IPS-20b (cell line): Measurements from ENCODE around the gene SYT6.

ENCODE experiments used
- H3K27ac ChIP-seq: one replicate; pipeline ENCODE4 v1.5.1; 2013; ENCODE audit warnings: low read length
- H3K27me3 ChIP-seq: 2 replicates; pipeline ENCODE4 v1.6.1; 2013; ENCODE audit warnings: mild to moderate bottlenecking, low read length, inconsistent platforms; ENCODE audit not compliant: insufficient read depth
- H3K36me3 ChIP-seq: 2 replicates; pipeline ENCODE4 v1.6.1; 2013; ENCODE audit warnings: low read depth, mild to moderate bottlenecking, inconsistent platforms, low read length, moderate library complexity; ENCODE audit not compliant: insufficient read depth
- H3K4me1 ChIP-seq: 2 replicates; pipeline ENCODE4 v1.6.1; 2013; ENCODE audit warnings: mild to moderate bottlenecking, control low read depth, inconsistent platforms, low read length, moderate library complexity; ENCODE audit not compliant: insufficient read depth
- H3K4me3 ChIP-seq: 2 replicates; pipeline ENCODE4 v1.5.1; 2013; ENCODE audit warnings: mild to moderate bottlenecking, low read length, inconsistent platforms
- H3K9ac ChIP-seq: 2 replicates; pipeline ENCODE4 v1.6.1; 2013; ENCODE audit warnings: low read depth, mild to moderate bottlenecking, inconsistent platforms, low read length, moderate library complexity
- H3K9me3 ChIP-seq: 2 replicates; pipeline ENCODE4 v1.6.1; 2013; ENCODE audit warnings: mild to moderate bottlenecking, low read depth, low read length, inconsistent platforms; ENCODE audit not compliant: insufficient read depth

SYT6 gene

GRCh38 chr1:114131526-114132220, 22.0 kb downstream of the SYT6 start:
- Histone ChIP-seq H3K27me3 (no peaks in the 10 kb centered on the region), H3K4me1 (0 out of 2 replicates have a peak, but pooled peaks cover 3% of the 10 kb centered on the region), H3K4me3 (no peak overlapping the region), H3K9ac (no peak overlapping the region), H3K36me3 (peaks cover 95% of the 10 kb centered on the region), H3K9me3 (no peaks in the 10 kb centered on the region), H3K27ac (no peak overlapping the region)

- H3K4me3 ChIP-seq: no peak overlapping the region
- H3K9me3 ChIP-seq: no peaks in the 10 kb centered on the region
- peaks cover 95% of the 10 kb centered on the region for H3K36me3 ChIP-seq
- no peak overlapping the region for H3K27ac ChIP-seq
- H3K27me3 ChIP-seq: no peaks in the 10 kb centered on the region
- H3K9ac ChIP-seq: no peak overlapping the region
- H3K4me1 ChIP-seq: 0 out of 2 replicates have a peak, but pooled peaks cover 3% of the 10 kb centered on the region
Measured at GRCh38 chr1:114130846-114131525, 22.7 kb downstream of the SYT6 start.

- Histone ChIP-seq H3K9me3 (no peaks in the 10 kb centered on the region), H3K27ac (no peak overlapping the region), H3K36me3 (peaks cover 94% of the 10 kb centered on the region), H3K9ac (no peak overlapping the region), H3K4me3 (no peak overlapping the region), H3K4me1 (0 out of 2 replicates have a peak, but pooled peaks cover 3% of the 10 kb centered on the region), H3K27me3 (no peaks in the 10 kb centered on the region)
Measured at GRCh38 chr1:114130213-114130612, 23.5 kb downstream of the SYT6 start.

GRCh38 chr1:114128293-114128692, 25.4 kb downstream of the SYT6 start:
- Histone ChIP-seq H3K27me3 (no peaks in the 10 kb centered on the region), H3K4me3 (no peak overlapping the region), H3K9me3 (no peaks in the 10 kb centered on the region), H3K9ac (no peak overlapping the region), H3K4me1 (peaks cover 5% of the 10 kb centered on the region; the same call in 1 of the 2 replicates), H3K27ac (no peak overlapping the region), H3K36me3 (peaks cover 92% of the 10 kb centered on the region)

GRCh38 chr1:114126261-114127095, 27.2 kb downstream of the SYT6 start:
- H3K9ac ChIP-seq: no peak overlapping the region
- H3K9me3 ChIP-seq: no peaks in the 10 kb centered on the region
- H3K27me3 ChIP-seq: no peaks in the 10 kb centered on the region
- peaks cover 8% of the 10 kb centered on the region; the same call in 1 of the 2 replicates for H3K4me1 ChIP-seq
- peaks cover 85% of the 10 kb centered on the region for H3K36me3 ChIP-seq
- no peak overlapping the region for H3K27ac ChIP-seq
- no peak overlapping the region for H3K4me3 ChIP-seq

GRCh38 chr1:114124644-114125043, 29.0 kb downstream of the SYT6 start:
- peaks cover 76% of the 10 kb centered on the region for H3K36me3 ChIP-seq

GRCh38 chr1:114122941-114123618, 30.6 kb downstream of the SYT6 start:
- Histone ChIP-seq H3K36me3 (peaks cover 73% of the 10 kb centered on the region), H3K9ac (no peak overlapping the region), H3K27ac (no peak overlapping the region), H3K4me3 (no peak overlapping the region), H3K4me1 (peaks cover 20% of the 10 kb centered on the region; the same call in 1 of the 2 replicates), H3K27me3 (no peaks in the 10 kb centered on the region), H3K9me3 (no peaks in the 10 kb centered on the region)

More at GRCh38 chr1:114124644-114125043, 29.0 kb downstream of the SYT6 start:
- no peak overlapping the region for H3K9ac ChIP-seq
- no peak overlapping the region for H3K4me3 ChIP-seq
- no peak overlapping the region for H3K27ac ChIP-seq
- H3K27me3 ChIP-seq: no peaks in the 10 kb centered on the region
- H3K9me3 ChIP-seq: no peaks in the 10 kb centered on the region
- H3K4me1 ChIP-seq: peaks cover 8% of the 10 kb centered on the region; the same call in 1 of the 2 replicates

- no peaks in the 10 kb centered on the region for H3K9me3 ChIP-seq
- H3K4me1 ChIP-seq: peaks cover 28% of the 10 kb centered on the region
- H3K9ac ChIP-seq: peak overlapping the region; percentile 24; the same call in 1 of the 2 replicates
- H3K27me3 ChIP-seq: no peaks in the 10 kb centered on the region
- H3K27ac ChIP-seq: no peak overlapping the region
- H3K36me3 ChIP-seq: peaks cover 64% of the 10 kb centered on the region
- H3K4me3 ChIP-seq: no peak overlapping the region
Measured at GRCh38 chr1:114118351-114118990, 35.2 kb downstream of the SYT6 start.

- H3K4me1 ChIP-seq: peaks cover 23% of the 10 kb centered on the region
- H3K27ac ChIP-seq: no peak overlapping the region
- peak overlapping the region; percentile 24; the same call in 1 of the 2 replicates for H3K9ac ChIP-seq
- no peaks in the 10 kb centered on the region for H3K9me3 ChIP-seq
- H3K36me3 ChIP-seq: peaks cover 63% of the 10 kb centered on the region
- no peak overlapping the region for H3K4me3 ChIP-seq
- H3K27me3 ChIP-seq: no peaks in the 10 kb centered on the region
Measured at GRCh38 chr1:114117654-114118053, 36.0 kb downstream of the SYT6 start.

GRCh38 chr1:114116086-114116485, 37.6 kb downstream of the SYT6 start:
- no peaks in the 10 kb centered on the region for H3K27me3 ChIP-seq
- H3K9me3 ChIP-seq: no peaks in the 10 kb centered on the region
- no peak overlapping the region for H3K27ac ChIP-seq
- peaks cover 23% of the 10 kb centered on the region for H3K4me1 ChIP-seq
- peaks cover 71% of the 10 kb centered on the region for H3K36me3 ChIP-seq
- no peak overlapping the region for H3K9ac ChIP-seq
- no peak overlapping the region for H3K4me3 ChIP-seq
